ENCODE data around the gene ZSWIM6. TPM values are rescaled to one million over a fixed set of nuclear protein-coding genes. Genes with fewer than 3 reads are reported as not detected.

The ZSWIM6 gene
- total RNA-seq, 2 experiments from 2014 or later, result 5.5 to 5.7 TPM

- H3K4me1 Mint-ChIP-seq (ENCODE audit: low read depth), result no peaks in the 10 kb centered on the region
- no peaks in the 10 kb centered on the region for H3K9me3 Mint-ChIP-seq
- CTCF ChIA-PET, result no interaction called here
Observed at GRCh38 chr5:61498121-61498520, 166.1 kb downstream of the ZSWIM6 start.

GRCh38 chr5:61501971-61502370, 169.9 kb downstream of the ZSWIM6 start:
- no peak for DNase-seq
- Mint-ChIP-seq H3K9me3 (no peaks in the 10 kb centered on the region), H3K36me3 (peaks cover 7% of the 10 kb centered on the region), H3K27ac (no peak overlapping the region), H3K4me3 (no peak overlapping the region), H3K4me1 (ENCODE audit: low read depth) (no peaks in the 10 kb centered on the region), H3K27me3 (no peaks in the 10 kb centered on the region)
- intact Hi-C loops (cut with micrococcal nuclease), result no loop called here
- ChIA-PET CTCF (interaction anchor here (0.6 kb wide), 1 partner anchor 306 kb away, joined by 3 read pairs; no protein-coding TSS in a partner anchor), POLR2A (no interaction called here)

More at GRCh38 chr5:61498121-61498520, 166.1 kb downstream of the ZSWIM6 start:
- POLR2A ChIA-PET, result no interaction called here
- intact Hi-C loops (cut with micrococcal nuclease), result no loop called here
- DNase-seq, result no peak
- Mint-ChIP-seq H3K4me3 (no peak overlapping the region), H3K36me3 (peaks cover 14% of the 10 kb centered on the region), H3K27ac (no peak overlapping the region), H3K27me3 (no peaks in the 10 kb centered on the region)

- no peak for DNase-seq
- intact Hi-C loops (cut with micrococcal nuclease), result no loop called here
- H3K9me3 Mint-ChIP-seq, result no peaks in the 10 kb centered on the region
- H3K4me3 Mint-ChIP-seq, result no peak overlapping the region
- H3K36me3 Mint-ChIP-seq, result peaks cover 11% of the 10 kb centered on the region
- H3K4me1 Mint-ChIP-seq (ENCODE audit: low read depth), result no peaks in the 10 kb centered on the region
- ChIA-PET POLR2A (no interaction called here), CTCF (no interaction called here)
- H3K27me3 Mint-ChIP-seq, result no peaks in the 10 kb centered on the region
- no peak overlapping the region for H3K27ac Mint-ChIP-seq
Observed at GRCh38 chr5:61504143-61504770, 172.2 kb downstream of the ZSWIM6 start.

- Mint-ChIP-seq H3K4me1 (ENCODE audit: low read depth) (no peaks in the 10 kb centered on the region), H3K27ac (no peak overlapping the region), H3K27me3 (no peaks in the 10 kb centered on the region), H3K4me3 (no peak overlapping the region), H3K9me3 (peaks cover under 1% of the 10 kb centered on the region), H3K36me3 (peaks cover 13% of the 10 kb centered on the region)
- intact Hi-C loops (cut with micrococcal nuclease), result no loop called here
- POLR2A ChIA-PET, result no interaction called here
- DNase-seq, result no peak
- CTCF ChIA-PET, result no interaction called here
Observed at GRCh38 chr5:61505281-61505680, 173.2 kb downstream of the ZSWIM6 start.

GRCh38 chr5:61507232-61507631, 175.2 kb downstream of the ZSWIM6 start:
- intact Hi-C loops (cut with micrococcal nuclease), result no loop called here
- H3K4me1 Mint-ChIP-seq (ENCODE audit: low read depth), result no peaks in the 10 kb centered on the region
- ChIA-PET POLR2A (no interaction called here), CTCF (interaction anchor here (0.7 kb wide), 1 partner anchor 15 kb away, joined by 3 read pairs; no protein-coding TSS in a partner anchor)
- no peak for DNase-seq
- no peak overlapping the region for H3K27ac Mint-ChIP-seq
- H3K9me3 Mint-ChIP-seq, result peaks cover 10% of the 10 kb centered on the region
- no peaks in the 10 kb centered on the region for H3K27me3 Mint-ChIP-seq
- peaks cover 18% of the 10 kb centered on the region for H3K36me3 Mint-ChIP-seq
- no peak overlapping the region for H3K4me3 Mint-ChIP-seq

GRCh38 chr5:61516946-61517345, 184.9 kb downstream of the ZSWIM6 start:
- Mint-ChIP-seq H3K9me3 (peaks cover 25% of the 10 kb centered on the region), H3K4me1 (ENCODE audit: low read depth) (no peaks in the 10 kb centered on the region), H3K27ac (no peak overlapping the region), H3K4me3 (no peak overlapping the region), H3K27me3 (no peaks in the 10 kb centered on the region), H3K36me3 (peaks cover 11% of the 10 kb centered on the region)
- CTCF ChIA-PET, result no interaction called here
- POLR2A ChIA-PET, result no interaction called here
- intact Hi-C loops (cut with micrococcal nuclease), result no loop called here
- no peak for DNase-seq

- H3K36me3 Mint-ChIP-seq, result peaks cover 14% of the 10 kb centered on the region
- ChIA-PET CTCF (no interaction called here), POLR2A (no interaction called here)
- no peak for DNase-seq
- H3K27ac Mint-ChIP-seq, result no peak overlapping the region
- intact Hi-C loops (cut with micrococcal nuclease), result no loop called here
- H3K4me1 Mint-ChIP-seq (ENCODE audit: low read depth), result no peaks in the 10 kb centered on the region
- H3K4me3 Mint-ChIP-seq, result no peak overlapping the region
- no peaks in the 10 kb centered on the region for H3K27me3 Mint-ChIP-seq
- H3K9me3 Mint-ChIP-seq, result peaks cover 14% of the 10 kb centered on the region
Observed at GRCh38 chr5:61519728-61520277, 187.7 kb downstream of the ZSWIM6 start.

GRCh38 chr5:61523073-61523472, 191.0 kb downstream of the ZSWIM6 start:
- H3K4me1 Mint-ChIP-seq (ENCODE audit: low read depth), result no peaks in the 10 kb centered on the region
- no peaks in the 10 kb centered on the region for H3K27me3 Mint-ChIP-seq
- intact Hi-C loops (cut with micrococcal nuclease), result no loop called here
- peaks cover 26% of the 10 kb centered on the region for H3K36me3 Mint-ChIP-seq
- POLR2A ChIA-PET, result no interaction called here
- no peak overlapping the region for H3K4me3 Mint-ChIP-seq
- CTCF ChIA-PET, result no interaction called here
- DNase-seq, result no peak
- H3K9me3 Mint-ChIP-seq, result no peaks in the 10 kb centered on the region
- no peak overlapping the region for H3K27ac Mint-ChIP-seq

- H3K27me3 Mint-ChIP-seq, result no peaks in the 10 kb centered on the region
- no peak overlapping the region for H3K27ac Mint-ChIP-seq
- DNase-seq, result no peak
- peaks cover 26% of the 10 kb centered on the region for H3K36me3 Mint-ChIP-seq
- H3K4me1 Mint-ChIP-seq (ENCODE audit: low read depth), result no peaks in the 10 kb centered on the region
- ChIA-PET POLR2A (no interaction called here), CTCF (no interaction called here)
- intact Hi-C loops (cut with micrococcal nuclease), result no loop called here
- H3K4me3 Mint-ChIP-seq, result no peak overlapping the region
- H3K9me3 Mint-ChIP-seq, result no peaks in the 10 kb centered on the region
Observed at GRCh38 chr5:61523997-61524396, 191.9 kb downstream of the ZSWIM6 start.

GRCh38 chr5:61525512-61526206, 193.6 kb downstream of the ZSWIM6 start:
- Mint-ChIP-seq H3K9me3 (no peaks in the 10 kb centered on the region), H3K4me1 (ENCODE audit: low read depth) (no peaks in the 10 kb centered on the region), H3K36me3 (peaks cover 38% of the 10 kb centered on the region), H3K4me3 (no peak overlapping the region), H3K27me3 (no peaks in the 10 kb centered on the region), H3K27ac (no peak overlapping the region)
- intact Hi-C loops (cut with micrococcal nuclease), result no loop called here
- DNase-seq, result no peak
- CTCF ChIA-PET, result no interaction called here
- POLR2A ChIA-PET, result no interaction called here

- H3K36me3 Mint-ChIP-seq, result peaks cover 42% of the 10 kb centered on the region
- no peaks in the 10 kb centered on the region for H3K27me3 Mint-ChIP-seq
Observed at GRCh38 chr5:61526207-61526519, 194.1 kb downstream of the ZSWIM6 start.

GRCh38 chr5:61532983-61533382, 200.9 kb downstream of the ZSWIM6 start:
- intact Hi-C loops (cut with micrococcal nuclease), result loop anchor here (10.0 kb wide), 2 partner anchors 198 to 328 kb away; partner anchors contain the start of gene ZSWIM6
- Mint-ChIP-seq H3K27ac (no peak overlapping the region), H3K4me3 (no peak overlapping the region), H3K27me3 (no peaks in the 10 kb centered on the region), H3K4me1 (ENCODE audit: low read depth) (peaks cover 14% of the 10 kb centered on the region), H3K9me3 (peaks cover 9% of the 10 kb centered on the region), H3K36me3 (peaks cover 52% of the 10 kb centered on the region)
- POLR2A ChIA-PET, result no interaction called here
- no peak for DNase-seq
- CTCF ChIA-PET, result no interaction called here

More at GRCh38 chr5:61526207-61526519, 194.1 kb downstream of the ZSWIM6 start:
- intact Hi-C loops (cut with micrococcal nuclease), result no loop called here
- Mint-ChIP-seq H3K4me3 (no peak overlapping the region), H3K27ac (no peak overlapping the region), H3K9me3 (no peaks in the 10 kb centered on the region), H3K4me1 (ENCODE audit: low read depth) (no peaks in the 10 kb centered on the region)
- ChIA-PET CTCF (no interaction called here), POLR2A (no interaction called here)
- no peak for DNase-seq

Measured in activated CD4-positive, alpha-beta memory T cell treated with anti-CD3 and anti-CD28 coated beads for 36 hours (primary cell).